ENCODE results near the gene CSMD2.
"Not testable (repeated sequence)": the region's sequence is repeated elsewhere in the genome, so short reads cannot be mapped to it uniquely, and the experiment has no call there.

Gene CSMD2

DNA sequence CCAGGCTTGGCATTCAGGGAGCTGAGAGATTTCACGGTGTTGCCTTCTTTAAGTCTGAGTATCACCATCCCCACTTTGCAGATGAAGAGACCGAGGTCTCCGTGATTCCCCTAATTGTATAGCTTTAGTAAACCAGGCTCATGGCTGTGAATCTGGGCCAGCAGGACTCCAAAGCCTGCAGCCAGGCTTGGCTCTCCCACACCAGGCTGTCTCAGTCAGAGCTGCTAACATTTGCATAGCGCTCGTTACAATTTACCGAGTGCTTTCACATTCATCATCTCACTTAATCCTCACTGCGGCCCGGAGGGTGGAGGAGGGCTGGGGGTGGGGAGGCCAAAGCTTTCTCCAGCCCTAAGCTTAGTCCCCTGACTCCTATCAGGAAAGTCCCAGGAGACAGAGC lies 23.4 kb upstream of the CSMD2 start:
- peaks cover 18% of the 10 kb centered on the region for H3K4me1 ChIP-seq (ENCODE audit: insufficient read depth, insufficient read length)
- no peak overlapping the region for H3K9ac ChIP-seq (ENCODE audit: insufficient read length, low read depth)
- H3K36me3 ChIP-seq (ENCODE audit: insufficient read depth, insufficient read length, low read length) = no peaks in the 10 kb centered on the region
- TF ChIP-seq ZNF274 (IDR thresholded peaks at IDR 0.05; ENCODE audit: low read depth, low read length) (no peak), YY1 (IDR thresholded peaks at IDR 0.05; ENCODE audit: insufficient read depth, insufficient read length) (no peak), SUZ12 (IDR thresholded peaks at IDR 0.05; ENCODE audit: extremely low read depth, insufficient read depth, insufficient read length) (no peak)
- H3K4me3 ChIP-seq (ENCODE audit: insufficient read length, low read depth) = no peak overlapping the region
- peak; percentile 97 for DNase-seq (ENCODE audit: low read depth, low spot score)
- peaks cover 10% of the 10 kb centered on the region for H3K27me3 ChIP-seq (ENCODE audit: insufficient read depth, insufficient read length)
- H3K9me3 ChIP-seq (ENCODE audit: insufficient read depth, low read length) = peaks cover 24% of the 10 kb centered on the region

DNA sequence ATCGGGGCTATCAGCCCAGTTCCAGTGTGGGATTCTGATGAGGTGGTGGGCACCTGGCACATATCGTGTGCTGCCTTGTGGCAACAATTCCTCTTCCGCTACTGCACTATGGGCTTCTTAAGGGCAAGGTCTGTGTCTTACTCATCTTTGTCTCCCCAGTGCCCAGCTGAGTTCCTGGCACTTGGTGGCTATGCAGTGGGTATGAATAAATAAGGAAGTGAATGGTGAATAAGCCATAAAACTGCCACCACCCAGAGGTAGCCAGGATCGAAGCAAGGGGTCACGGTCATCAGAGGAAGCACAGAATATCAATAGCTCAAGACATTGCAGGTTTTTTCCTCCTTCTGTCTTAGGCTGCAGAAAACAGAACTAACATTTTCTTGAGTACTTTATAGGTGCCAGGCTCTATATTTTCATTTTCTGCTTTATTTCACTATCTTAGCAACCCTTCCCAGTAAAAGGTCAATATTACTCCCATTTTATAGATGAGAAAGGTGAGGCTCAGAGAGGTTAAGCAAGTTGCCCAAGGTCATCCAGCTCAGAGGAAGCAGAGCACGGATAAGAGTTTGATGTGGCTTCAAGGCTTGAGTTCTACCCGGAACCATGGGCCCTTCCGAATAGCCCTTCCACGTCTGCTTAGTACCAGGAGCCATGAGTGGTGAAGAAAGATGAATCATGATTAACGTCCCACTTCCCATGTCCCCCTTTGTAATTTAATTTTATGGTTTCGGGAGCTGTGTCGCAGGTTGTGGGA lies 21.9 kb upstream of the CSMD2 start:
- peaks cover 10% of the 10 kb centered on the region for H3K27me3 ChIP-seq (ENCODE audit: insufficient read depth, insufficient read length)
- H3K4me3 ChIP-seq (ENCODE audit: insufficient read length, low read depth) = no peak overlapping the region
- no peak overlapping the region for H3K9ac ChIP-seq (ENCODE audit: insufficient read length, low read depth)
- no peaks in the 10 kb centered on the region for H3K36me3 ChIP-seq (ENCODE audit: insufficient read depth, insufficient read length, low read length)
- TF ChIP-seq ZNF274 (IDR thresholded peaks at IDR 0.05; ENCODE audit: low read depth, low read length) = no peak
- TF ChIP-seq YY1 (IDR thresholded peaks at IDR 0.05; ENCODE audit: insufficient read depth, insufficient read length) = no peak
- TF ChIP-seq SUZ12 (IDR thresholded peaks at IDR 0.05; ENCODE audit: extremely low read depth, insufficient read depth, insufficient read length) = no peak
- H3K4me1 ChIP-seq (ENCODE audit: insufficient read depth, insufficient read length) = peaks cover 13% of the 10 kb centered on the region
- peaks cover 28% of the 10 kb centered on the region for H3K9me3 ChIP-seq (ENCODE audit: insufficient read depth, low read length)
- no peak for DNase-seq (ENCODE audit: low read depth, low spot score)

GRCh38 chr1:34183381-34183780 lies 18.4 kb upstream of the CSMD2 start:
- not testable (repeated sequence) for H3K4me1 ChIP-seq (ENCODE audit: insufficient read depth, insufficient read length); H3K9ac ChIP-seq (ENCODE audit: insufficient read length, low read depth); H3K27me3 ChIP-seq (ENCODE audit: insufficient read depth, insufficient read length); H3K4me3 ChIP-seq (ENCODE audit: insufficient read length, low read depth); H3K9me3 ChIP-seq (ENCODE audit: insufficient read depth, low read length); DNase-seq (ENCODE audit: low read depth, low spot score); H3K36me3 ChIP-seq (ENCODE audit: insufficient read depth, insufficient read length, low read length)

DNA sequence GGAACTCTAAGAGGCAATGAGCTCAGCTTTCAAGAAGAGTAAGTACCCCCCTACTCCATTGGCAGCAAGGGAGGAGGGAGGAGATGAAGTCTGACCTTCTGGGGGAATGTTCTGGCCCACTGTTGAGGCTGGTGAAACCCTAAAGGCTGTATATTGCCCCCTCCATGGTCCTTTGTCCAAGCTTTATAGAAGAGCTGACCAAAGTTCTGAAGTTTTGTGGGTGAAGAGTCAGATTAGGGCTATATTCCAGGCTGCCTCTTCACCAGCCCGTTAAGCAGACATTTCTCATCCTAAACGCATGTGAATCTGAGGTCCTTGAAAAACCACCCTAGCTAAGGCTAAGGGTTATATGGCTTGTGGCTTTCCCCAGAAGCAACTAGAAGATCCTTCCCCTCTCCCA lies 13.0 kb upstream of the CSMD2 start:
- Histone ChIP-seq H3K4me3 (ENCODE audit: insufficient read length, low read depth) (no peak overlapping the region), H3K27me3 (ENCODE audit: insufficient read depth, insufficient read length) (no peaks in the 10 kb centered on the region), H3K9ac (ENCODE audit: insufficient read length, low read depth) (no peak overlapping the region), H3K9me3 (ENCODE audit: insufficient read depth, low read length) (0 out of 2 replicates have a peak, but pooled peaks cover 5% of the 10 kb centered on the region), H3K4me1 (ENCODE audit: insufficient read depth, insufficient read length) (no peaks in the 10 kb centered on the region), H3K36me3 (ENCODE audit: insufficient read depth, insufficient read length, low read length) (no peaks in the 10 kb centered on the region)
- no peak for TF ChIP-seq SUZ12 (IDR thresholded peaks at IDR 0.05; ENCODE audit: extremely low read depth, insufficient read depth, insufficient read length)
- no peak for DNase-seq (ENCODE audit: low read depth, low spot score)

GRCh38 chr1:34176830-34177603 lies 12.0 kb upstream of the CSMD2 start, which contains the start of gene C1orf94:
C1orf94 (plus strand) TSS chr1:34176907; CDS start chr1:34177790, 883 bp downstream.
- TF ChIP-seq SUZ12 (IDR thresholded peaks at IDR 0.05; ENCODE audit: extremely low read depth, insufficient read depth, insufficient read length) (no peak), YY1 (IDR thresholded peaks at IDR 0.05; ENCODE audit: insufficient read depth, insufficient read length) (no peak)
- H3K27me3 ChIP-seq (ENCODE audit: insufficient read depth, insufficient read length) = no peaks in the 10 kb centered on the region
- peaks cover 4% of the 10 kb centered on the region for H3K4me1 ChIP-seq (ENCODE audit: insufficient read depth, insufficient read length)
- no peak for DNase-seq (ENCODE audit: low read depth, low spot score)
- H3K9me3 ChIP-seq (ENCODE audit: insufficient read depth, low read length) = no peaks in the 10 kb centered on the region
- H3K9ac ChIP-seq (ENCODE audit: insufficient read length, low read depth) = no peak within 1 kb of the TSS
- no peak within 1 kb of the TSS for H3K4me3 ChIP-seq (ENCODE audit: insufficient read length, low read depth)
- no peaks in the 10 kb centered on the region for H3K36me3 ChIP-seq (ENCODE audit: insufficient read depth, insufficient read length, low read length)

DNA sequence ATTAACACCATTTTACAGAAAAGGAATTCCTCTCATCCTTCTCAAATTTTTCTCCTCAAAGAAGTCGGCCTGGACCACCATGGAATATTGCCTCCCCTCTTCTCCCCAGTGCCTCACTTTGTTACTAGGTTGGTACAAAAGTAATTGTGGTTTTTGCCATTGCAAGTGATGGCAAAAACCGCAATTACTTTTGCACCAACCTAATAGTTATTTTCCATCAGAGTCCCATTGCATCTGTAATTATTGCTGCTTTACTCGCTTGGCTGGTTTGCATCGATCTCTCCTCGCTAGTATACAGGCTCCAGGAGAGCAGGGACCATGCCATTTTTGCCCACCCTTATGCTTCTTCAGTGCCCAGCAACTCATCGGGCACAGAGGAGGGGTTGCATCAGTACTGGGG lies 10.7 kb upstream of the CSMD2 start:
- Histone ChIP-seq H3K9me3 (ENCODE audit: insufficient read depth, low read length) (no peaks in the 10 kb centered on the region), H3K27me3 (ENCODE audit: insufficient read depth, insufficient read length) (no peaks in the 10 kb centered on the region), H3K9ac (ENCODE audit: insufficient read length, low read depth) (no peak overlapping the region), H3K4me1 (ENCODE audit: insufficient read depth, insufficient read length) (peaks cover 4% of the 10 kb centered on the region), H3K36me3 (ENCODE audit: insufficient read depth, insufficient read length, low read length) (no peaks in the 10 kb centered on the region), H3K4me3 (ENCODE audit: insufficient read length, low read depth) (no peak overlapping the region)
- DNase-seq (ENCODE audit: low read depth, low spot score) = no peak
- TF ChIP-seq ZNF274 (IDR thresholded peaks at IDR 0.05; ENCODE audit: low read depth, low read length) (no peak), YY1 (IDR thresholded peaks at IDR 0.05; ENCODE audit: insufficient read depth, insufficient read length) (no peak), SUZ12 (IDR thresholded peaks at IDR 0.05; ENCODE audit: extremely low read depth, insufficient read depth, insufficient read length) (no peak)

DNA sequence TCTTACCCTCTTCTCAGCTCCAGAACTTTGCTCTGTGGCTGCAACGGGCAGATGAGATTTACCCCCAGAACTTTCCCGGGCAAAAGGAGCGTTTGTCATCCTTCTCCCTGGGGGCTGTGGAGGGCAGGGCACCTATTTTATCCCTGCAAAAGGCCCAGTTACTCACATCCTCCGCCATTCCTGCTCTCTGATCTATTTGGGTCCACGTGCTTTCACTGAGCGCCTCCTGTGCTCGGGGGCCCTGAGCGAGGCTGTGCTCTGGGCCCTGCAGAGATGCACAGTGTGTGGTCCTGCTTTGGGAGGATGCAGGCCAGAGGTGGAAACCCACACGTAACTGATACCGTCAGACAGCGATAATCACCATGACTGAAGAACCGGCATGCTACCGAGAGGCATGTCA lies 2.4 kb upstream of the CSMD2 start:
- DNase-seq (ENCODE audit: low read depth, low spot score) = no peak
- TF ChIP-seq ZNF274 (IDR thresholded peaks at IDR 0.05; ENCODE audit: low read depth, low read length) (no peak), SUZ12 (IDR thresholded peaks at IDR 0.05; ENCODE audit: extremely low read depth, insufficient read depth, insufficient read length) (no peak), YY1 (IDR thresholded peaks at IDR 0.05; ENCODE audit: insufficient read depth, insufficient read length) (no peak)
- H3K4me3 ChIP-seq (ENCODE audit: insufficient read length, low read depth) = peak overlapping the region; percentile 42
- H3K9me3 ChIP-seq (ENCODE audit: insufficient read depth, low read length) = no peaks in the 10 kb centered on the region
- H3K36me3 ChIP-seq (ENCODE audit: insufficient read depth, insufficient read length, low read length) = no peaks in the 10 kb centered on the region
- H3K27me3 ChIP-seq (ENCODE audit: insufficient read depth, insufficient read length) = peaks cover 17% of the 10 kb centered on the region
- H3K4me1 ChIP-seq (ENCODE audit: insufficient read depth, insufficient read length) = peaks cover 3% of the 10 kb centered on the region
- H3K9ac ChIP-seq (ENCODE audit: insufficient read length, low read depth) = peak overlapping the region; percentile 79

Measured in NT2/D1 (cell line).